ENCODE data around the gene CAMKK2.
"Not testable (repeated sequence)": the region's sequence is repeated elsewhere in the genome, so short reads cannot be mapped to it uniquely, and the experiment has no call there.

The CAMKK2 gene

GRCh38 chr12:121212875-121213274 is 83.6 kb downstream of the CAMKK2 start:
- peaks cover 4% of the 10 kb centered on the region; the same call in 1 of the 2 replicates for H3K4me1 ChIP-seq
- in situ Hi-C loops (cut with MboI; ENCODE audit: low sequenced_read_pairs), result no loop called here

GRCh38 chr12:121209624-121210572 is 86.6 kb downstream of the CAMKK2 start, which contains the start of gene P2RX4:
Gene P2RX4 (plus strand): TSS chr12:121210129. CDS start chr12:121210165, 36 bp downstream.
- Histone ChIP-seq H3K27me3 (ENCODE audit: low read depth) (no peaks in the 10 kb centered on the region), H3K4me1 (peaks cover 4% of the 10 kb centered on the region; the same call in 1 of the 2 replicates), H3K36me3 (replicated peaks) (no peaks in the 10 kb centered on the region), H3K9me3 (no peaks in the 10 kb centered on the region), H3K4me3 (peak within 1 kb of the TSS; percentile 48)
- DNase-seq (ENCODE audit: low spot score in 2 of 2), result peak; percentile 68 to 91
- in situ Hi-C loops (cut with MboI; ENCODE audit: low sequenced_read_pairs), result no loop called here

More at GRCh38 chr12:121212875-121213274, 83.6 kb downstream of the CAMKK2 start:
- H3K36me3 ChIP-seq (replicated peaks), result no peaks in the 10 kb centered on the region
- H3K9me3 ChIP-seq, result no peaks in the 10 kb centered on the region
- no peaks in the 10 kb centered on the region for H3K27me3 ChIP-seq (ENCODE audit: low read depth)
- no peak overlapping the region for H3K4me3 ChIP-seq
- no peak for DNase-seq (ENCODE audit: low spot score in 2 of 2)

GRCh38 chr12:121209221-121209620 is 87.3 kb downstream of the CAMKK2 start:
- in situ Hi-C loops (cut with MboI; ENCODE audit: low sequenced_read_pairs), result no loop called here
- Histone ChIP-seq H3K4me1 (peaks cover 4% of the 10 kb centered on the region; the same call in 1 of the 2 replicates), H3K27me3 (ENCODE audit: low read depth) (no peaks in the 10 kb centered on the region), H3K36me3 (replicated peaks) (no peaks in the 10 kb centered on the region), H3K4me3 (peak overlapping the region; percentile 48; the same call in 1 of the 2 replicates), H3K9me3 (no peaks in the 10 kb centered on the region)
- no peak for DNase-seq (ENCODE audit: low spot score in 2 of 2)

GRCh38 chr12:121208571-121208970 is 87.9 kb downstream of the CAMKK2 start:
- H3K4me3 ChIP-seq; H3K9me3 ChIP-seq; H3K4me1 ChIP-seq; H3K27me3 ChIP-seq (ENCODE audit: low read depth); in situ Hi-C loops (cut with MboI; ENCODE audit: low sequenced_read_pairs); H3K36me3 ChIP-seq (replicated peaks); DNase-seq (ENCODE audit: low spot score in 2 of 2): not testable (repeated sequence)

GRCh38 chr12:121205491-121205890 is 91.0 kb downstream of the CAMKK2 start:
- Histone ChIP-seq H3K9me3 (no peaks in the 10 kb centered on the region), H3K36me3 (replicated peaks) (no peaks in the 10 kb centered on the region), H3K4me1 (peaks cover 15% of the 10 kb centered on the region), H3K4me3 (no peak overlapping the region), H3K27me3 (ENCODE audit: low read depth) (no peaks in the 10 kb centered on the region)
- DNase-seq (ENCODE audit: low spot score in 2 of 2), result no peak
- in situ Hi-C loops (cut with MboI; ENCODE audit: low sequenced_read_pairs), result no loop called here

- Histone ChIP-seq H3K36me3 (replicated peaks) (no peaks in the 10 kb centered on the region), H3K9me3 (no peaks in the 10 kb centered on the region), H3K4me3 (no peak overlapping the region), H3K4me1 (peaks cover 15% of the 10 kb centered on the region), H3K27me3 (ENCODE audit: low read depth) (no peaks in the 10 kb centered on the region)
- DNase-seq (ENCODE audit: low spot score in 2 of 2), result no peak
- in situ Hi-C loops (cut with MboI; ENCODE audit: low sequenced_read_pairs), result no loop called here
These were observed 93.0 kb downstream of the CAMKK2 start for GRCh38 chr12:121203482-121203881.

GRCh38 chr12:121202407-121203355 is 93.8 kb downstream of the CAMKK2 start:
- H3K4me1 ChIP-seq, result peaks cover 15% of the 10 kb centered on the region
- no peaks in the 10 kb centered on the region for H3K36me3 ChIP-seq (replicated peaks)
- H3K9me3 ChIP-seq, result no peaks in the 10 kb centered on the region
- peak; percentile 68 to 78 for DNase-seq (ENCODE audit: low spot score in 2 of 2)
- in situ Hi-C loops (cut with MboI; ENCODE audit: low sequenced_read_pairs), result no loop called here
- no peak overlapping the region for H3K4me3 ChIP-seq
- peaks cover 3% of the 10 kb centered on the region; the same call in 1 of the 2 replicates for H3K27me3 ChIP-seq (ENCODE audit: low read depth)

- H3K27me3 ChIP-seq (ENCODE audit: low read depth); H3K9me3 ChIP-seq; DNase-seq (ENCODE audit: low spot score in 2 of 2); H3K4me3 ChIP-seq; in situ Hi-C loops (cut with MboI; ENCODE audit: low sequenced_read_pairs); H3K36me3 ChIP-seq (replicated peaks): not testable (repeated sequence)
- H3K4me1 ChIP-seq, result peaks cover 15% of the 10 kb centered on the region
These were observed 95.4 kb downstream of the CAMKK2 start for GRCh38 chr12:121201140-121201539.

GRCh38 chr12:121198949-121199348 is 97.6 kb downstream of the CAMKK2 start:
- Histone ChIP-seq H3K36me3 (replicated peaks) (no peaks in the 10 kb centered on the region), H3K9me3 (no peaks in the 10 kb centered on the region), H3K4me1 (peaks cover 15% of the 10 kb centered on the region), H3K4me3 (no peak overlapping the region), H3K27me3 (ENCODE audit: low read depth) (peaks cover 7% of the 10 kb centered on the region)
- in situ Hi-C loops (cut with MboI; ENCODE audit: low sequenced_read_pairs), result no loop called here
- DNase-seq (ENCODE audit: low spot score in 2 of 2), result no peak

GRCh38 chr12:121196902-121197301 is 99.6 kb downstream of the CAMKK2 start:
- Histone ChIP-seq H3K27me3 (ENCODE audit: low read depth) (peaks cover 7% of the 10 kb centered on the region), H3K4me3 (no peak overlapping the region), H3K36me3 (replicated peaks) (no peaks in the 10 kb centered on the region), H3K4me1 (no peaks in the 10 kb centered on the region), H3K9me3 (no peaks in the 10 kb centered on the region)
- no peak for DNase-seq (ENCODE audit: low spot score in 2 of 2)
- in situ Hi-C loops (cut with MboI; ENCODE audit: low sequenced_read_pairs), result no loop called here

GRCh38 chr12:121191151-121191550 is 105.4 kb downstream of the CAMKK2 start:
- no peak for DNase-seq (ENCODE audit: low spot score in 2 of 2)
- no peaks in the 10 kb centered on the region for H3K4me1 ChIP-seq
- in situ Hi-C loops (cut with MboI; ENCODE audit: low sequenced_read_pairs), result no loop called here

GRCh38 chr12:121190523-121191031 is 105.9 kb downstream of the CAMKK2 start:
- in situ Hi-C loops (cut with MboI; ENCODE audit: low sequenced_read_pairs), result no loop called here
- no peak for DNase-seq (ENCODE audit: low spot score in 2 of 2)
- Histone ChIP-seq H3K27me3 (ENCODE audit: low read depth) (no peaks in the 10 kb centered on the region), H3K4me1 (no peaks in the 10 kb centered on the region), H3K36me3 (replicated peaks) (no peaks in the 10 kb centered on the region), H3K4me3 (no peak overlapping the region), H3K9me3 (no peaks in the 10 kb centered on the region)

More at GRCh38 chr12:121191151-121191550, 105.4 kb downstream of the CAMKK2 start:
- H3K36me3 ChIP-seq (replicated peaks), result no peaks in the 10 kb centered on the region
- no peak overlapping the region for H3K4me3 ChIP-seq
- H3K9me3 ChIP-seq, result no peaks in the 10 kb centered on the region
- H3K27me3 ChIP-seq (ENCODE audit: low read depth), result no peaks in the 10 kb centered on the region

- H3K9me3 ChIP-seq, result no peaks in the 10 kb centered on the region
- in situ Hi-C loops (cut with MboI; ENCODE audit: low sequenced_read_pairs), result no loop called here
- no peaks in the 10 kb centered on the region for H3K27me3 ChIP-seq (ENCODE audit: low read depth)
- no peaks in the 10 kb centered on the region for H3K4me1 ChIP-seq
- DNase-seq (ENCODE audit: low spot score in 2 of 2), result no peak
- no peaks in the 10 kb centered on the region for H3K36me3 ChIP-seq (replicated peaks)
- H3K4me3 ChIP-seq, result no peak overlapping the region
These were observed 106.8 kb downstream of the CAMKK2 start for GRCh38 chr12:121189619-121190155.
